Esophagus squamous epithelium (tissue), 5 donors: ENCODE measurements around the gene PPP1R14B. TPM values are rescaled to one million over a fixed set of nuclear protein-coding genes. Genes with fewer than 3 reads are reported as not detected.

Source experiments
- DNase-seq: peaks from one replicate; lab custom pipeline; 2025; lab: John Stamatoyannopoulos, UW
- H3K27ac ChIP-seq, 4 donors: fragments of 200-600 bp; sonication (generic); one replicate each; pipeline ENCODE4 v1.5.1; 2016 to 2019; ENCODE audit warnings: mild to moderate bottlenecking in 1 of 4
- H3K27me3 ChIP-seq, 4 donors: fragments of 200-600 bp; sonication (generic); 1 replicate in 3 of 4; 2 replicates in 1 of 4; pipeline versions ENCODE4 v1.5.1 to v1.6.0; 2017 to 2021; ENCODE audit warnings: antibody characterized with exemption in 1 of 4
- H3K36me3 ChIP-seq, 3 donors: fragments of 200-600 bp; sonication (generic); one replicate each; pipeline ENCODE4 v1.5.1; 2016 to 2019
- H3K4me1 ChIP-seq, 3 donors: fragments of 200-600 bp; sonication (generic); one replicate each; pipeline ENCODE4 v1.5.1; 2017 to 2019
- H3K4me3 ChIP-seq, 4 donors: fragments of 200-600 bp; sonication (generic); 1 replicate in 3 of 4; 2 replicates in 1 of 4; pipeline ENCODE4 v1.5.1; 2016 to 2019; ENCODE audit warnings: mild to moderate bottlenecking in 2 of 4, moderate library complexity in 1 of 4
- H3K9me3 ChIP-seq, 3 donors: fragments of 200-600 bp; sonication (generic); one replicate each; pipeline ENCODE4 v1.5.1; 2016 to 2019
- CTCF ChIP-seq, 6 experiments: fragments of 450-650 bp in 4 of 6; fragments of 200-600 bp in 2 of 6; sonication (generic) in 2 of 6; IDR thresholded peaks; one replicate each; pipeline ENCODE4 v1.5.1; 2016 to 2019; ENCODE audit warnings: antibody characterized with exemption in 6 of 6, mild to moderate bottlenecking in 4 of 6, moderate library complexity in 4 of 6
- POLR2A ChIP-seq, 4 donors: fragments of 450-650 bp; IDR thresholded peaks; one replicate each; pipeline ENCODE4 v1.6.1; 2017; ENCODE audit warnings: antibody characterized with exemption in 4 of 4, mild to moderate bottlenecking in 4 of 4, moderate library complexity in 3 of 4
- WGBS, 2 donors: methylation state at CpG; one replicate each; pipeline ENCODE4 v1.1.5; 2018; 5-methylcytosine and 5-hydroxymethylcytosine counted together
- intact Hi-C: fragments of 100-400 bp; cut with DNase I; formaldehyde crosslinking; loops from one replicate; pipeline ENCODE4 v1.15.0; 2022
- small RNA-seq, 4 donors: library from RNA; depleted of rRNA; stranded (forward); fragments of <200 nt; gene quantifications; one replicate each; pipeline ENCODE3, GENCODE V24; 2016
- total RNA-seq, 4 donors: library from RNA; depleted of rRNA; stranded (reverse); fragments of >200 nt; gene quantifications; one replicate each; pipeline ENCODE4 v1.1.0, GENCODE V29; 2016
- donor health status: DM: yes; HTN: yes; CAD: no.

PPP1R14B gene
- total RNA-seq, 4 donors from 2014 or later: 137 to 279 (median 203) TPM

DNA sequence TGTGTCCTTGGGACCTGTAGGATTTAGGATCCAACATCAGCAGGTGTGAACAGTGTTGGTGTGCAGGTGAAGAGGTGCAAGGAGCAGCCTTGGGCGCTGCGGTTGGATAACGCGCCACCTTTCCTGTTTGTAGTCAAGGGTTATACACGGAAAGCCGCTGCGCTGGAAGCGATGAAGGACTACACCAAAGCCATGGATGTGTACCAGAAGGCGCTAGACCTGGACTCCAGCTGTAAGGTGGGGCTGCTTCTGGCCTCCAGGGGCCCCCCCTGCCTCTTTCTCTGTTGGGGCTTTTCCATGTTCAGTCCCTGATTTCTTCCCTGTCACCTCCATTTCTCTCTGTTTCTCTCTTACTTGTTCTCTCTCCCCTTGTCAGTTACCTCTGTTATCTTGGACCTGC, 43.8 kb downstream of the PPP1R14B start:
- H3K4me3 ChIP-seq: no peak overlapping the region
- TF ChIP-seq POLR2A (IDR thresholded peaks at IDR 0.05): no peak
- TF ChIP-seq CTCF (IDR thresholded peaks at IDR 0.05): no peak
- intact Hi-C loops: loop anchor here (5.0 kb wide), 1 partner anchor 99 kb away; the partner anchor contains the start of gene CATSPERZ
- no peaks in the 10 kb centered on the region for H3K27me3 ChIP-seq
- H3K4me1 ChIP-seq: peaks cover 4 to 42% (median 8%) of the 10 kb centered on the region in 3 donors
- 88 to 100% methylated on average over 5 to 9 of the region's 9 CpGs for WGBS, 2 donors
- no peak overlapping the region for H3K27ac ChIP-seq
- H3K36me3 ChIP-seq: peaks cover 19 to 95% (median 47%) of the 10 kb centered on the region in 3 donors
- H3K9me3 ChIP-seq: no peaks in the 10 kb centered on the region
- no peak for DNase-seq

DNA sequence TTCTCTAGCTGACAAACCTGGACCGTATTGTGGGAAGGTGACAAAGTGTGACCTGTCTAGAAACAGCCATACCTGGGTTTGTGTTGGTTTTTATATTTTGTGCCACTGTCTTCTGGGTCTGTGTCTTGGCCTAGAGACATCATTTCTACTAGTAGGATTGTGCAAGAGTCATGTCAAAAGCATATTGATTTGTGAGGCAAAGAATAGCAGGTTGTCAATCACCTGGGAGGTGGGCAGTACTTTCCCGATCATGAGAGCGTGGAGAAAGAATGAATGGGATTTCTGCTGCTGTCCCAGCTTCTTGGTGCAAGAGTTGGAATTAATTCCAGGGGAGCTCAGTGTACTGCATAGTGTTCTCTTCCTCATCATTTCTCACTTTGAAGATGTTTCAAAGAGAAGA, 45.2 kb downstream of the PPP1R14B start:
- TF ChIP-seq CTCF (IDR thresholded peaks at IDR 0.05) (no peak), POLR2A (IDR thresholded peaks at IDR 0.05) (no peak)
- peaks cover 28 to 98% (median 60%) of the 10 kb centered on the region in 3 donors for H3K36me3 ChIP-seq
- 78 to 81% methylated on average over 3 of the region's 3 CpGs for WGBS, 2 donors
- H3K4me1 ChIP-seq: peaks cover 4 to 28% (median 8%) of the 10 kb centered on the region in 3 donors
- no peak overlapping the region for H3K27ac ChIP-seq
- intact Hi-C loops: loop anchor here (5.0 kb wide), 1 partner anchor 101 kb away; the partner anchor contains the start of gene CATSPERZ
- DNase-seq: no peak
- no peak overlapping the region for H3K4me3 ChIP-seq
- no peaks in the 10 kb centered on the region for H3K9me3 ChIP-seq
- H3K27me3 ChIP-seq: no peaks in the 10 kb centered on the region

DNA sequence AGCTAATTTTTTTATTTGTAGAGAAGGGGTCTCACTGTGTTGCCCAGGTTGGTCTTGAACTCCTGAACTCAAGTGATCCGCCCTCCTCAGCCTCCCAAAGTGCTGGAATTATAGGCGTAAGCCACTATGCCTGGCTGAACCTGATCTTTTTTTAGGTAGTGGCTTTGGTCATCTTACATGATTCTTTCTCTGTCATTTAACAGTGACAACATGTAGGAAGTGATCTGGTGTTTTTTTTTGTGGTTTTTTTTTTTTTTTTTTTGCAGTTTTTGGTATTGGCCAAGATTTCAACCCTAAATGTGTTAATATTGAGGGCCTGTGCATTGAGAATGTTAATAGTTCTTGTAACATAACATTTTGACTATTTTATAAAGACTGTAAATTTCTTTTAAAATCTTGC, 48.2 kb downstream of the PPP1R14B start:
- 91 to 97% methylated on average over 2 of the region's 2 CpGs for WGBS, 2 donors
- intact Hi-C loops: no loop called here
- Histone ChIP-seq H3K27me3 (no peaks in the 10 kb centered on the region), H3K4me3 (no peak overlapping the region), H3K27ac (no peak overlapping the region), H3K36me3 (peaks cover 52 to 100% (median 77%) of the 10 kb centered on the region in 3 donors), H3K9me3 (no peaks in the 10 kb centered on the region), H3K4me1 (no peaks in the 10 kb centered on the region)
- no peak for DNase-seq
- no peak for TF ChIP-seq CTCF (IDR thresholded peaks at IDR 0.05)
- TF ChIP-seq POLR2A (IDR thresholded peaks at IDR 0.05): no peak

DNA sequence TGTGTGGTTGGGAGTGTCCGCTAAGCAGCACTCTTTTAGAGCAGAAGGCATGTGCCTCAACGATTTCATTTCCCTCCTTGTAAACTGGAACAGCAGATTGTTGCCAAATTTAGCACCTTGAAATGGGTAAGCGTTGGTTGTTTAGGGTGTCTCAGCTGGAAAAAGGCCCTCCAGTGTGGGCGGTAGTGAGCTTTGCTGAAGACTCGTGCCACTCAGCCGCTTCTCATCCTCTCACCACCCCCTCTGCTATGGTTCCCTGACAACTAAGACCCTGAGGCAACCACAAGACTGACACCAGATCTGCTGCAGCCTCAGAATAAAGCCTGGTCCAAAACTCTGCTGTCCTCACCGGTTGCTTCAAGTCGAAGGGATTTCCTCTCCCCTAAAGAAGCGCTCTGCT, 50.1 kb downstream of the PPP1R14B start:
- intact Hi-C loops: no loop called here
- DNase-seq: no peak
- 82 to 83% methylated on average over 9 of the region's 9 CpGs for WGBS, 2 donors
- Histone ChIP-seq H3K4me3 (no peak overlapping the region), H3K27ac (no peak overlapping the region), H3K36me3 (peaks cover 47 to 100% (median 79%) of the 10 kb centered on the region in 3 donors), H3K9me3 (no peaks in the 10 kb centered on the region), H3K4me1 (no peaks in the 10 kb centered on the region), H3K27me3 (no peaks in the 10 kb centered on the region)
- TF ChIP-seq POLR2A (IDR thresholded peaks at IDR 0.05) (no peak), CTCF (IDR thresholded peaks at IDR 0.05) (no peak)

Small RNA genes lying within 50 kb of the gene (small RNA-seq; reads per million reads assigned to genes)
- gene RF00019: 0 reads per million in 4 donors

Other genes starting within 250 kb of the PPP1R14B start
- gene FLRT1, start 211.0 kb downstream of the PPP1R14B start, total RNA-seq: under 1 TPM in 3 of 4 donors, not detected in 1; 0.06 to 0.19 (median 0.08) TPM
- gene MACROD1, start 80.8 kb downstream of the PPP1R14B start, total RNA-seq: 10 to 100 TPM; 10.4 to 31.5 (median 19.5) TPM
- gene STIP1, start 60.8 kb downstream of the PPP1R14B start, total RNA-seq: 100 to 1,000 TPM in 2 of 4 donors, 10 to 100 TPM in 2; 81.6 to 116 (median 104) TPM
- gene FERMT3, start 40.2 kb downstream of the PPP1R14B start, total RNA-seq: 10 to 100 TPM in 2 of 4 donors, 1 to 10 TPM in 2; 3.8 to 16.9 (median 10.6) TPM
- 10 to 100 TPM; 23.9 to 68.7 (median 45.8) TPM for gene TRPT1, start 20.8 kb downstream of the PPP1R14B start, total RNA-seq
- gene NUDT22, start 20.7 kb downstream of the PPP1R14B start, total RNA-seq: 10 to 100 TPM; 44.0 to 60.1 (median 50.7) TPM
- 10 to 100 TPM in 3 of 4 donors, 1 to 10 TPM in 1; 8.9 to 27.1 (median 16.8) TPM for gene DNAJC4, start 16.4 kb downstream of the PPP1R14B start, total RNA-seq
- 10 to 100 TPM; 18.0 to 50.5 (median 30.9) TPM for gene VEGFB, start 12.4 kb downstream of the PPP1R14B start, total RNA-seq
- 10 to 100 TPM; 50.7 to 89.6 (median 56.0) TPM for gene FKBP2, start 5.8 kb downstream of the PPP1R14B start, total RNA-seq
- 10 to 100 TPM; 29.8 to 54.5 (median 42.4) TPM for gene PLCB3, start 4.6 kb upstream of the PPP1R14B start, total RNA-seq
- 10 to 100 TPM; 49.4 to 86.5 (median 72.9) TPM for gene BAD, start 37.7 kb upstream of the PPP1R14B start, total RNA-seq
- 10 to 100 TPM; 17.5 to 19.9 (median 19.2) TPM for gene GPR137, start 38.9 kb upstream of the PPP1R14B start, total RNA-seq
- gene KCNK4, start 44.4 kb upstream of the PPP1R14B start, total RNA-seq: not detected
- not detected for gene CATSPERZ, start 53.4 kb upstream of the PPP1R14B start, total RNA-seq
- gene ESRRA, start 58.6 kb upstream of the PPP1R14B start, total RNA-seq: 100 to 1,000 TPM in 2 of 4 donors, 10 to 100 TPM in 2; 81.9 to 131 (median 99.7) TPM
- 100 to 1,000 TPM; 202 to 248 (median 211) TPM for gene TRMT112, start 70.6 kb upstream of the PPP1R14B start, total RNA-seq
- 100 to 1,000 TPM; 309 to 602 (median 476) TPM for gene PRDX5, start 71.2 kb upstream of the PPP1R14B start, total RNA-seq
- 10 to 100 TPM in 3 of 4 donors, 1 to 10 TPM in 1; 7.4 to 14.9 (median 13.7) TPM for gene CCDC88B, start 93.3 kb upstream of the PPP1R14B start, total RNA-seq
- gene RPS6KA4, start 112.2 kb upstream of the PPP1R14B start, total RNA-seq: 10 to 100 TPM; 28.6 to 69.8 (median 55.0) TPM